ENCODE measurements around the gene CCNDBP1.

Gene CCNDBP1

GRCh38 chr15:43230640-43231115 is 45.5 kb downstream of the CCNDBP1 start:
- Mint-ChIP-seq H3K27me3 (ENCODE audit: low read depth, poor library complexity) (peaks cover 47% of the 10 kb centered on the region), H3K36me3 (ENCODE audit: low read depth) (no peaks in the 10 kb centered on the region), H3K4me3 (no peak overlapping the region), H3K9me3 (no peaks in the 10 kb centered on the region), H3K4me1 (no peaks in the 10 kb centered on the region), H3K27ac (no peak overlapping the region)
- TF ChIP-seq CTCF (IDR thresholded peaks at IDR 0.05) = no peak
- DNase-seq = no peak

- TF ChIP-seq CTCF (IDR thresholded peaks at IDR 0.05) = no peak
- DNase-seq = no peak
- H3K27ac Mint-ChIP-seq = no peak overlapping the region
- H3K4me1 Mint-ChIP-seq = no peaks in the 10 kb centered on the region
- H3K4me3 Mint-ChIP-seq = no peak overlapping the region
- no peaks in the 10 kb centered on the region for H3K9me3 Mint-ChIP-seq
- H3K27me3 Mint-ChIP-seq (ENCODE audit: low read depth, poor library complexity) = peaks cover 44% of the 10 kb centered on the region
- no peaks in the 10 kb centered on the region for H3K36me3 Mint-ChIP-seq (ENCODE audit: low read depth)
These were observed 47.2 kb downstream of the CCNDBP1 start for GRCh38 chr15:43232289-43232874.

- H3K27me3 Mint-ChIP-seq (ENCODE audit: low read depth, poor library complexity) = peaks cover 36% of the 10 kb centered on the region
- H3K9me3 Mint-ChIP-seq = no peaks in the 10 kb centered on the region
- DNase-seq = no peak
- peaks cover 16% of the 10 kb centered on the region for H3K4me1 Mint-ChIP-seq
- no peaks in the 10 kb centered on the region for H3K36me3 Mint-ChIP-seq (ENCODE audit: low read depth)
- no peak overlapping the region for H3K4me3 Mint-ChIP-seq
- H3K27ac Mint-ChIP-seq = no peak overlapping the region
- TF ChIP-seq CTCF (IDR thresholded peaks at IDR 0.05) = no peak
These were observed 50.3 kb downstream of the CCNDBP1 start for GRCh38 chr15:43235536-43235935.

GRCh38 chr15:43237842-43238470 is 52.8 kb downstream of the CCNDBP1 start:
- peak; percentile 18 for DNase-seq
- Mint-ChIP-seq H3K36me3 (ENCODE audit: low read depth) (no peaks in the 10 kb centered on the region), H3K27me3 (ENCODE audit: low read depth, poor library complexity) (peaks cover 29% of the 10 kb centered on the region), H3K4me3 (peak overlapping the region; percentile 8), H3K27ac (no peak overlapping the region), H3K9me3 (no peaks in the 10 kb centered on the region), H3K4me1 (peaks cover 16% of the 10 kb centered on the region)
- TF ChIP-seq CTCF (IDR thresholded peaks at IDR 0.05) = no peak

GRCh38 chr15:43238671-43239131 is 53.5 kb downstream of the CCNDBP1 start:
- DNase-seq = no peak
- peaks cover 16% of the 10 kb centered on the region for H3K4me1 Mint-ChIP-seq
- H3K4me3 Mint-ChIP-seq = no peak overlapping the region
- peak overlapping the region; percentile 15 for H3K27ac Mint-ChIP-seq
- TF ChIP-seq CTCF (IDR thresholded peaks at IDR 0.05) = no peak
- no peaks in the 10 kb centered on the region for H3K9me3 Mint-ChIP-seq
- H3K27me3 Mint-ChIP-seq (ENCODE audit: low read depth, poor library complexity) = peaks cover 31% of the 10 kb centered on the region
- no peaks in the 10 kb centered on the region for H3K36me3 Mint-ChIP-seq (ENCODE audit: low read depth)

Measured in nephron progenitor cell (in vitro differentiated cells).